ENCODE data around the gene HLCS. TPM values are rescaled to one million over a fixed set of nuclear protein-coding genes. Genes with fewer than 3 reads are reported as not detected.

Gene HLCS
- total RNA-seq, 2 donors from 2014 or later = 6.9 to 10.0 TPM

GRCh38 chr21:36709868-36710728 lies 256.4 kb downstream of the HLCS start:
- H3K4me1 ChIP-seq = peaks cover 0 to 56% of the 10 kb centered on the region in 2 donors
- H3K27me3 ChIP-seq = peaks cover 58 to 67% of the 10 kb centered on the region in 2 donors
- no peak for DNase-seq (ENCODE audit: low spot score)
- H3K27ac ChIP-seq = no peak overlapping the region
- no peaks in the 10 kb centered on the region for H3K9me3 ChIP-seq
- no peak for TF ChIP-seq CTCF (IDR thresholded peaks at IDR 0.05)
- H3K36me3 ChIP-seq = no peaks in the 10 kb centered on the region
- H3K4me3 ChIP-seq = no peak overlapping the region

- H3K27me3 ChIP-seq = peaks cover 62 to 76% of the 10 kb centered on the region in 2 donors
- H3K4me3 ChIP-seq = peak overlapping the region in 1 of 2 donors; percentile 29
- H3K27ac ChIP-seq = no peak overlapping the region
- no peaks in the 10 kb centered on the region for H3K36me3 ChIP-seq
- no peak for TF ChIP-seq CTCF (IDR thresholded peaks at IDR 0.05)
- no peak for DNase-seq (ENCODE audit: low spot score)
- H3K4me1 ChIP-seq = peaks cover 0 to 64% of the 10 kb centered on the region in 2 donors
- H3K9me3 ChIP-seq = no peaks in the 10 kb centered on the region
Observed at GRCh38 chr21:36709030-36709867, 257.2 kb downstream of the HLCS start.

GRCh38 chr21:36708286-36709029 lies 258.0 kb downstream of the HLCS start:
- no peaks in the 10 kb centered on the region for H3K36me3 ChIP-seq
- H3K4me1 ChIP-seq = peaks cover 0 to 65% of the 10 kb centered on the region in 2 donors
- no peak for DNase-seq (ENCODE audit: low spot score)
- no peak for TF ChIP-seq CTCF (IDR thresholded peaks at IDR 0.05)
- no peak overlapping the region for H3K27ac ChIP-seq
- peak overlapping the region in 1 of 2 donors; percentile 29 for H3K4me3 ChIP-seq
- H3K9me3 ChIP-seq = no peaks in the 10 kb centered on the region
- H3K27me3 ChIP-seq = peaks cover 62 to 82% of the 10 kb centered on the region in 2 donors

- Histone ChIP-seq H3K27ac (no peak overlapping the region), H3K4me1 (peaks cover 0 to 65% of the 10 kb centered on the region in 2 donors), H3K36me3 (no peaks in the 10 kb centered on the region), H3K4me3 (no peak overlapping the region), H3K27me3 (peaks cover 62 to 88% of the 10 kb centered on the region in 2 donors), H3K9me3 (no peaks in the 10 kb centered on the region)
- no peak for TF ChIP-seq CTCF (IDR thresholded peaks at IDR 0.05)
- DNase-seq (ENCODE audit: low spot score) = no peak
Observed at GRCh38 chr21:36707763-36708285, 258.6 kb downstream of the HLCS start.

Data from right atrium auricular region (tissue), 2 donors.